Dendritic cell treated with granulocyte-macrophage colony-stimulating factor and Interleukin-4, amounts not matched to agents 40 ng/mL and 50 ng/mL, for 4 days (primary cell): ENCODE data around the gene SMIM7.
"Not testable (repeated sequence)": the region's sequence is repeated elsewhere in the genome, so short reads cannot be mapped to it uniquely, and the experiment has no call there.

Source experiments
- H3K27ac Mint-ChIP-seq: one replicate; pipeline ENCODE4 v1.8.0; 2022; ENCODE audit warnings: mild to moderate bottlenecking, mixed read lengths
- H3K27me3 Mint-ChIP-seq: one replicate; pipeline ENCODE4 v1.8.0; 2022; ENCODE audit warnings: mild to moderate bottlenecking, mixed read lengths
- H3K36me3 Mint-ChIP-seq: one replicate; pipeline ENCODE4 v1.8.0; 2022; ENCODE audit warnings: low read depth, mixed read lengths
- H3K4me1 Mint-ChIP-seq: one replicate; pipeline ENCODE4 v1.8.0; 2022; ENCODE audit warnings: low read depth, mixed read lengths
- H3K4me3 Mint-ChIP-seq: one replicate; pipeline ENCODE4 v1.8.0; 2022; ENCODE audit warnings: mild to moderate bottlenecking, moderate library complexity, mixed read lengths
- H3K9me3 Mint-ChIP-seq: one replicate; pipeline ENCODE4 v1.8.0; 2022; ENCODE audit warnings: mixed read lengths
- intact Hi-C: fragments of 100-400 bp; cut with micrococcal nuclease; formaldehyde crosslinking; loops from one replicate; pipeline ENCODE4 v1.15.0; 2022

SMIM7 gene

GRCh38 chr19:16670291-16670690, 10.3 kb upstream of the SMIM7 start:
- no peak overlapping the region for H3K27ac Mint-ChIP-seq
- H3K4me1 Mint-ChIP-seq, result peaks cover 28% of the 10 kb centered on the region
- intact Hi-C loops, result no loop called here
- H3K4me3 Mint-ChIP-seq, result no peak overlapping the region
- H3K27me3 Mint-ChIP-seq, result peaks cover 2% of the 10 kb centered on the region
- no peaks in the 10 kb centered on the region for H3K36me3 Mint-ChIP-seq
- no peaks in the 10 kb centered on the region for H3K9me3 Mint-ChIP-seq

- H3K27ac Mint-ChIP-seq, intact Hi-C loops, H3K27me3 Mint-ChIP-seq, H3K36me3 Mint-ChIP-seq, H3K9me3 Mint-ChIP-seq, H3K4me3 Mint-ChIP-seq: not testable (repeated sequence)
- peaks cover 34% of the 10 kb centered on the region for H3K4me1 Mint-ChIP-seq
Measured at GRCh38 chr19:16668702-16669101, 8.8 kb upstream of the SMIM7 start.

DNA sequence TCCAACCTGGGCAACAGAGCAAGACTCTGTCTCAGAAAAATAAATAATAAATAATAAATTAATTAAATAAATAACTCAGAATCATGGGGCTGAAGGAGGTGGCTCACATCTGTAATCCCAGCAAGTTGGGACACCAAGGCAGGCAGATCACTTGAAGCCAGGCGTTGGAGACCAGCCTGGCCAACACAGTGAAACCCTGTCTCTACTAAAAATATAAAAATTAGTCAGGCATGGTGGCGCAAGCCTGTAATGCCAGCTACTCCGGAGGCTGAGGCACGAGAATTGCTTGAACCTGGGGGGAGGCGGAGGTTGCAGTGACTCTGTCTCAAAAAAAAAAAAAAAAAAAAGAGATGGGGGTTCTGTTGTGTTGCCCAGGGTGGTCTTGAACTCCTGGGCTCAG, 8.2 kb upstream of the SMIM7 start:
- H3K27me3 Mint-ChIP-seq, result peaks cover 2% of the 10 kb centered on the region
- no peak overlapping the region for H3K4me3 Mint-ChIP-seq
- H3K27ac Mint-ChIP-seq, result no peak overlapping the region
- intact Hi-C loops, result no loop called here
- peaks cover 32% of the 10 kb centered on the region for H3K4me1 Mint-ChIP-seq
- H3K36me3 Mint-ChIP-seq, result no peaks in the 10 kb centered on the region
- no peaks in the 10 kb centered on the region for H3K9me3 Mint-ChIP-seq

DNA sequence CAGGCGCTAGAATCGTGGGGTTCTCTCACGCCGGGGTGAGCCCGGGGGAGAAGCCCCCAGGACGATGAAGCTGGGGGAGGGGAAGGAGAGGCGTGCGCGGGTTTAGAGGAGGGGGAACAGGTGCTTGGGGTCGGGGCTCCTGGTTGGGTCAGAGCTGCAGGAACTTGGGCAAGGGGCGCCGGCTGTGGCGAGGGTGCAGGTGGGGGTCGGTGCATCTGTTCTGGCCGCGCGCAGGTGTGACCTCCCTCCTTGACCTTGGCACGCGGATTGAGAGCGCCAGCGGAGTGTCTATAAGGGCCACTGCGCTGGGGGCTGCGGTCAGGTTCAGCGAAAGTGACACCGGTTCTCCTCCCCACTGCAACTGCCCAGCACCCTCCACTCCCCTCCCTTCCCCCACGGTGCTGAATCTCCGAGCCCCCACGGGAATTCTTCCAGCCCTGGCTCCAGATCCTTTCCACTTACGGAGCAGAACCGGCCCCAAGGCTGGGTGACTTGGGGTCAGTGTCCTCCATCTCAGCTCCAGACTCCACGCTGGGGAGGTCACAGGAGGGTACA, 1.6 kb upstream of the SMIM7 start:
- peaks cover 40% of the 10 kb centered on the region for H3K36me3 Mint-ChIP-seq
- no peaks in the 10 kb centered on the region for H3K9me3 Mint-ChIP-seq
- H3K27me3 Mint-ChIP-seq, result peaks cover 10% of the 10 kb centered on the region
- peaks cover 42% of the 10 kb centered on the region for H3K4me1 Mint-ChIP-seq
- intact Hi-C loops, result loop anchor here (2.0 kb wide), 1 partner anchor 33 kb away; the partner anchor contains the start of gene MED26
- H3K4me3 Mint-ChIP-seq, result peak overlapping the region; percentile 74
- H3K27ac Mint-ChIP-seq, result peak overlapping the region; percentile 96

DNA sequence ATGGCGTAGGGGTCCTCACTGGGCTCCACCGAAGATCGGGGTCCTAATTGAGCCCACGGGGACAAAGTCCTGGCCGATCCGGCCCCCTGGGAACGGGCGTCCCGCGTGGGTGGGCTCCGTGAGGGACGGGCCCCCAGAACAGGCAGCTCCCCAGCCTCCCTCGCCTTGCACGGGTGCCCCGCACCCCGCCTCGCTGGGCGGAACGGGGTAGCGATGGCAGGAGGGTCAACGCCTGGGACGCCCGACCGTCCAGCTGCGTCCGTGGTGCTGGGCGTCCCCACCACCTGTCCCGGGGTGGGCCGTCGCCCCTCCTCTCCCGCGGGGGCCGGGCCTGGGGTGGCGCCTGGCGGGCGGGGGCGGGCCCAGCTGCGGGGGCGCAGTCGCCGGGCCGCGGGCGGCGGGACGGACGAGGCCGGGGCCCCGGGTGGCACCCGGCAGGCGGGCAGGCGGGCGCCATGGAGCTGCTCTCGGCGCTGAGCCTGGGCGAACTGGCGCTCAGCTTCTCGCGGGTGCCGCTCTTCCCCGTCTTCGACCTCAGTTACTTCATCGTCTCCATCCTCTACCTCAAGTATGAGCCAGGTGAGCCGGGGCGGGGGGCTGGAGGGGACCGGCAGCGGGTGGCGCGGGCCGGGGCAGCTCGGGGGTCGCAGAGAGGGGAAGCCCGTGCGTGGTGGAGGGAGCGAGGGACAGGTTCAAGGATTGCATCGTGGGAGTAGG, 977 bp upstream of the SMIM7 start, which contains the start of gene TMEM38A:
Gene TMEM38A, plus strand, starts transcription at position 377 of the 717 bp plus-strand sequence. Its CDS starts 79 bp downstream, at position 456.
- peaks cover 47% of the 10 kb centered on the region for H3K36me3 Mint-ChIP-seq
- peaks cover 10% of the 10 kb centered on the region for H3K27me3 Mint-ChIP-seq
- H3K9me3 Mint-ChIP-seq, result no peaks in the 10 kb centered on the region
- peaks cover 42% of the 10 kb centered on the region for H3K4me1 Mint-ChIP-seq
- H3K4me3 Mint-ChIP-seq, result peak within 1 kb of the TSS; percentile 98
- intact Hi-C loops, result loop anchor here (2.0 kb wide), 1 partner anchor 32 kb away; the partner anchor contains the start of gene MED26
- peak within 1 kb of the TSS; percentile 96 for H3K27ac Mint-ChIP-seq

- Mint-ChIP-seq H3K4me1 (peaks cover 42% of the 10 kb centered on the region), H3K9me3 (no peaks in the 10 kb centered on the region), H3K36me3 (peaks cover 61% of the 10 kb centered on the region), H3K27me3 (peaks cover 10% of the 10 kb centered on the region), H3K4me3 (peak overlapping the region; percentile 98), H3K27ac (peak overlapping the region; percentile 96)
- intact Hi-C loops, result no loop called here
Measured at GRCh38 chr19:16659464-16659831, 496 bp downstream of the SMIM7 start.

- intact Hi-C loops, result no loop called here
- Mint-ChIP-seq H3K27me3 (peaks cover 8% of the 10 kb centered on the region), H3K36me3 (peaks cover 82% of the 10 kb centered on the region), H3K9me3 (no peaks in the 10 kb centered on the region), H3K4me3 (no peak overlapping the region), H3K4me1 (peaks cover 36% of the 10 kb centered on the region), H3K27ac (no peak overlapping the region)
Measured at GRCh38 chr19:16657384-16657783, 2.6 kb downstream of the SMIM7 start.

GRCh38 chr19:16655727-16656126, 4.2 kb downstream of the SMIM7 start:
- H3K36me3 Mint-ChIP-seq, result peaks cover 99% of the 10 kb centered on the region
- H3K27ac Mint-ChIP-seq, result no peak overlapping the region
- H3K9me3 Mint-ChIP-seq, result no peaks in the 10 kb centered on the region
- intact Hi-C loops, result no loop called here
- H3K4me3 Mint-ChIP-seq, result no peak overlapping the region
- peaks cover 44% of the 10 kb centered on the region for H3K4me1 Mint-ChIP-seq
- H3K27me3 Mint-ChIP-seq, result no peaks in the 10 kb centered on the region

DNA sequence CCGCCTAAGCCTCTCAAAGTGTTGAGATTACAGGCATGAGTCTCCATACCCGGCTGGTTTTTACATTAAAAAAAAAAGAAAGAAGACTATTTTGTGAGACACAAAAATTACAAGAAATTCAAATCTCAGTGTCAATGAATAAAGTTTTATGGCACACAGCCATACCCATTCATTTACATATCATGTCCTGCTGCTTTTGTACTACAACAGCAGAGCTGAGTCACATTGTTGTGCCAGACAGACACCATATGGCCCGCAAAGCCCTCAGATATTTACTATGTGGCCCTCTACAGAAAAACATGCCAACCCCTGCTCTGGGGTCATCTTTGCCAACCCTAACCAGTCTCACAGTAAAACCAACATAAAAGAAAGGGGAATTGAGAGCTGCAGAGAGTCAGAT, 5.3 kb downstream of the SMIM7 start:
- Mint-ChIP-seq H3K4me3 (no peak overlapping the region), H3K4me1 (peaks cover 55% of the 10 kb centered on the region), H3K9me3 (no peaks in the 10 kb centered on the region), H3K27me3 (no peaks in the 10 kb centered on the region), H3K36me3 (peaks cover 100% of the 10 kb centered on the region), H3K27ac (no peak overlapping the region)
- intact Hi-C loops, result no loop called here

DNA sequence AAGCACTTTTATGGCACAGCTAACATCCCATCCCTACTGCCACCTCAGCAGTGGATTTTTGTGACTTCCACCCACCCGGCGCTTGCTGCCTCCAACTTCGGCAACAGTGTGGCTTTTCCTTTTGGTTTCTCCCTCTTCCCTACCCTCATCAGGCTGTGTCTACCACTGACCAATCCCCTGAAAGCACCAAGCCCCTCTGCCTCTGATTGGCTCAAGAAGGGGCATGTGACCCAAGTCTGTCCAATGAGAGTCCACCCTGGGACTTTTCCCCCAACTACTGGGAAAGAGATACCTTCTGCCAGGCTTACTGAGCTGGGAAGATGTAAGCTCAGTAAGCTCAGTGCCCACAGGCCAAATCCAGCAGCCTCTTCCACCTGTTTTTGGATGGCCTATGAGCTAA, 5.8 kb downstream of the SMIM7 start:
- Mint-ChIP-seq H3K27ac (no peak overlapping the region), H3K36me3 (peaks cover 100% of the 10 kb centered on the region)

DNA sequence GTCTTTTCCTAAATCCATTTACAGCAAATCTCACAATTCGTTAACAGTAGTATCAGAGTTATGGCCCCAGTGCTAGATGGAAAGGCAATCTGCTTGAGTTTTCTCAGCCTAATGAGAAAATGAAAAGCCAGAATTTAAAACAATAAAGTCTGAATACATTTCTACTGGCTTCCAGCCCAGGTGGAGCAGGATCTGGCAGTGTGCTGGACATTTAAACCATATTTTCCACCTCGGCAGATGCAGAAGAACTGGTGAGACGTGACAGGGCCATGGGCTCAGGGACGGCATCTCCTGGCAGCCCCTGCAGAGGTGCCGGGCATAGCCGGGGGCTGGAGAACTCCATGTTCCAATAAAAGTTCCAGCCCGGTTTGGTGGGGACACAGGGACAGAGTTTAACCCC, 7.1 kb downstream of the SMIM7 start:
- Mint-ChIP-seq H3K27me3 (no peaks in the 10 kb centered on the region), H3K4me3 (no peak overlapping the region), H3K9me3 (no peaks in the 10 kb centered on the region), H3K4me1 (peaks cover 44% of the 10 kb centered on the region), H3K36me3 (peaks cover 100% of the 10 kb centered on the region), H3K27ac (no peak overlapping the region)
- intact Hi-C loops, result no loop called here

More for the DNA sequence above, 5.8 kb downstream of the SMIM7 start:
- Mint-ChIP-seq H3K4me1 (peaks cover 56% of the 10 kb centered on the region), H3K4me3 (no peak overlapping the region), H3K27me3 (no peaks in the 10 kb centered on the region), H3K9me3 (no peaks in the 10 kb centered on the region)
- intact Hi-C loops, result no loop called here

- H3K4me3 Mint-ChIP-seq, intact Hi-C loops, H3K9me3 Mint-ChIP-seq, H3K27me3 Mint-ChIP-seq: not testable (repeated sequence)
- Mint-ChIP-seq H3K36me3 (peaks cover 100% of the 10 kb centered on the region), H3K27ac (peak overlapping the region; percentile 23), H3K4me1 (peaks cover 33% of the 10 kb centered on the region)
Measured at GRCh38 chr19:16651421-16652188, 8.3 kb downstream of the SMIM7 start.

DNA sequence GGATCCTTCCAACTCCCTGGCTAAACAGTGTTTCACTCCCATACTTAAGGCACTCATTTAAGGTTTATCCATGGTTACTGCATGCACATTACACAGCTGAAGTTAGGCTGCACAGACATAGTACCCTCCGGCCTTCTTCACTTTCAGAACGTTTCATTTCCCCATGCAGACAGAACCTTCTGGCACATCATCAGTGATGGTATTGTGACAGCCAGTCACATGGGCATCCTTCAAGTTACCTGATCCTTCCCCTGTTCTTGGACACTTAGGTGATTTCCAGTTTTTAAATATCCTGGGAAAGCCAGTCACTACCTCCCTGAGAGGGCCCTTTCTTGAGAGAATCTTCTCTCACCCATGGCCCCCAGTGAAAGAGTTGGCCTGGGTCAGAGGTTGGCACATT, 9.1 kb downstream of the SMIM7 start:
- Mint-ChIP-seq H3K4me1 (peaks cover 33% of the 10 kb centered on the region), H3K36me3 (peaks cover 100% of the 10 kb centered on the region), H3K9me3 (no peaks in the 10 kb centered on the region), H3K27ac (peak overlapping the region; percentile 23), H3K4me3 (no peak overlapping the region), H3K27me3 (no peaks in the 10 kb centered on the region)
- intact Hi-C loops, result no loop called here

- H3K4me1 Mint-ChIP-seq, result peaks cover 33% of the 10 kb centered on the region
- H3K4me3 Mint-ChIP-seq, result no peak overlapping the region
- intact Hi-C loops, result no loop called here
- H3K27ac Mint-ChIP-seq, result no peak overlapping the region
- H3K9me3 Mint-ChIP-seq, result no peaks in the 10 kb centered on the region
- H3K27me3 Mint-ChIP-seq, result no peaks in the 10 kb centered on the region
- peaks cover 100% of the 10 kb centered on the region for H3K36me3 Mint-ChIP-seq
Measured at GRCh38 chr19:16649734-16650133, 10.2 kb downstream of the SMIM7 start.
